Adrenal gland (tissue), 12 donors: Measurements from ENCODE around the gene UNC45A. TPM values are rescaled to one million over a fixed set of nuclear protein-coding genes. Genes with fewer than 3 reads are reported as not detected.

ENCODE experiments used
- DNase-seq, 7 donors: peaks; one replicate each; pipeline ENCODE4 v3.0.0-alpha.2; 2019 to 2020
- H3K27ac ChIP-seq, 5 donors: fragments of 200-600 bp; sonication (generic) in 4 of 5; 1 replicate in 3 of 5; 2 replicates in 2 of 5; pipeline versions ENCODE4 v1.5.1 to v1.8.0; 2016 to 2020; ENCODE audit warnings: mild to moderate bottlenecking in 1 of 5
- H3K27me3 ChIP-seq: fragments of 200-600 bp; 2 replicates; pipeline ENCODE4 v1.8.0; 2021
- H3K36me3 ChIP-seq, 2 donors: fragments of 200-600 bp; replicated peaks in 1 of 2; 1 replicate in 1 of 2; 2 replicates in 1 of 2; pipeline versions ENCODE4 v1.5.1 to v1.8.0; 2018 to 2022
- H3K4me1 ChIP-seq, 2 donors: fragments of 200-600 bp; replicated peaks in 1 of 2; 1 replicate in 1 of 2; 2 replicates in 1 of 2; pipeline versions ENCODE4 v1.5.1 to v1.8.0; 2018 to 2021
- H3K4me3 ChIP-seq, 4 donors: fragments of 200-600 bp; sonication (generic) in 3 of 4; one replicate each; pipeline ENCODE4 v1.5.1; 2016 to 2018
- H3K9me3 ChIP-seq, 3 donors: fragments of 200-600 bp; sonication (generic) in 1 of 3; replicated peaks in 1 of 3; 1 replicate in 2 of 3; 2 replicates in 1 of 3; pipeline versions ENCODE4 v1.5.1 to v1.8.0; 2016 to 2021
- CTCF ChIP-seq, 6 experiments: fragments of 450-650 bp in 4 of 6; fragments of 200-600 bp in 2 of 6; sonication (generic) in 1 of 6; IDR thresholded peaks; 1 replicate in 5 of 6; 2 replicates in 1 of 6; pipeline versions ENCODE4 v1.5.1 to v1.8.0; 2016 to 2021; ENCODE audit warnings: antibody characterized with exemption in 6 of 6, mild to moderate bottlenecking in 2 of 6, moderate library complexity in 1 of 6
- POLR2A ChIP-seq, 2 donors: fragments of 450-650 bp; IDR thresholded peaks; one replicate each; pipeline ENCODE4 v1.6.1; 2017; ENCODE audit warnings: antibody characterized with exemption in 2 of 2, mild to moderate bottlenecking in 2 of 2, moderate library complexity in 1 of 2
- WGBS, 4 donors: extraction: QIAGEN DNeasy Blood & Tissue Kit in 2 of 4; methylation state at CpG; one replicate each; pipeline versions ENCODE4 v1.1.5 to v1.1.7; 2013 to 2017; 5-methylcytosine and 5-hydroxymethylcytosine counted together
- intact Hi-C, 2 donors: fragments of 100-400 bp; cut with DNase I; formaldehyde crosslinking; loops; one replicate each; pipeline versions ENCODE4 v1.14.1 to v1.15.0; 2022 to 2023
- polyA plus RNA-seq, 3 donors: library from polyadenylated mRNA; stranded (reverse); fragments of 200-250 nt in 2 of 3; fragments of 350-450 nt in 1 of 3; fragmentation: Illumina TruSeq in 1 of 3; extraction: RNeasy Lipid Tissue Mini Kit (QIAGEN cat#74804) in 1 of 3; gene quantifications; one replicate each; pipeline ENCODE4 v1.2.3, GENCODE V29; 2013 to 2014
- total RNA-seq, 9 donors: library from RNA; depleted of rRNA in 4 of 9; stranded (reverse); fragments of >200 nt in 4 of 9; fragments of 120-200 nt in 1 of 9; fragmentation: NEBNext Ultra II Directional in 1 of 9; extraction: Animal tissue kit (Norgen Biotek cat#: 25700) in 1 of 9; gene quantifications; one replicate each; pipeline versions ENCODE4 v1.1.0 to v1.2.4, GENCODE V29; 2013 to 2023
- donor health status: healthy with polysubstance abuse.
- donor health status: Bipolar disorder and iron deficiency.
- donor health status: DM: yes; HTN: yes; CAD: no.
- donor health status: DM: no; HTN: no; CAD: no.
- donor health status: DM: no; HTN: no; CAD: no.
- donor health status: DM: yes; HTN: yes; CAD: no.

The UNC45A gene
- total and polyA plus RNA-seq, 12 donors: 28.1 to 114 (median 64.7) TPM

- peaks cover 11 to 17% of the 10 kb centered on the region in 2 donors for H3K4me1 ChIP-seq
- no peak for TF ChIP-seq POLR2A (IDR thresholded peaks at IDR 0.05)
- TF ChIP-seq CTCF (IDR thresholded peaks at IDR 0.05): no peak
- no peaks in the 10 kb centered on the region for H3K9me3 ChIP-seq
- 72 to 78% (median 72%) methylated on average over 7 to 18 of the region's 18 CpGs for WGBS, 4 donors
- no peak for DNase-seq
- intact Hi-C loops: no loop called here
- no peaks in the 10 kb centered on the region for H3K27me3 ChIP-seq
- peaks cover 0 to 41% of the 10 kb centered on the region in 2 donors for H3K36me3 ChIP-seq
- H3K4me3 ChIP-seq: peak overlapping the region in 2 of 4 donors; percentile 10 to 78
- H3K27ac ChIP-seq: peak overlapping the region; percentile 90 to 99 (median 94)
Measured at GRCh38 chr15:90903733-90904536, 31.1 kb upstream of the UNC45A start.

- Histone ChIP-seq H3K4me3 (no peak overlapping the region), H3K9me3 (no peaks in the 10 kb centered on the region), H3K36me3 (peaks cover 0 to 49% of the 10 kb centered on the region in 2 donors), H3K27me3 (no peaks in the 10 kb centered on the region), H3K4me1 (peaks cover 11 to 17% of the 10 kb centered on the region in 2 donors), H3K27ac (no peak overlapping the region)
- no peak for DNase-seq
- 90 to 96% (median 94%) methylated on average over 9 of the region's 9 CpGs for WGBS, 4 donors
- intact Hi-C loops: no loop called here
- TF ChIP-seq POLR2A (IDR thresholded peaks at IDR 0.05): no peak
Measured at GRCh38 chr15:90904746-90905145, 30.3 kb upstream of the UNC45A start.

GRCh38 chr15:90905306-90906180 is 29.5 kb upstream of the UNC45A start:
- H3K27me3 ChIP-seq: no peaks in the 10 kb centered on the region
- TF ChIP-seq POLR2A (IDR thresholded peaks at IDR 0.05): no peak
- no peak for TF ChIP-seq CTCF (IDR thresholded peaks at IDR 0.05)
- H3K4me3 ChIP-seq: no peak overlapping the region
- intact Hi-C loops: no loop called here
- peaks cover 11 to 17% of the 10 kb centered on the region in 2 donors for H3K4me1 ChIP-seq
- WGBS, 4 donors: 92 to 94% (median 93%) methylated on average over 16 to 28 of the region's 28 CpGs
- H3K27ac ChIP-seq: no peak overlapping the region
- H3K9me3 ChIP-seq: no peaks in the 10 kb centered on the region
- H3K36me3 ChIP-seq: peaks cover 0 to 57% of the 10 kb centered on the region in 2 donors
- DNase-seq: no peak

GRCh38 chr15:90906181-90906849 is 28.8 kb upstream of the UNC45A start:
- WGBS, 4 donors: 90 to 96% (median 93%) methylated on average over 6 to 11 of the region's 11 CpGs
- TF ChIP-seq POLR2A (IDR thresholded peaks at IDR 0.05): no peak
- no peak for TF ChIP-seq CTCF (IDR thresholded peaks at IDR 0.05)
- no peaks in the 10 kb centered on the region for H3K27me3 ChIP-seq
- H3K27ac ChIP-seq: no peak overlapping the region
- H3K36me3 ChIP-seq: peaks cover 0 to 65% of the 10 kb centered on the region in 2 donors
- no peaks in the 10 kb centered on the region for H3K9me3 ChIP-seq
- no peak for DNase-seq
- H3K4me1 ChIP-seq: peaks cover 11 to 16% of the 10 kb centered on the region in 2 donors
- H3K4me3 ChIP-seq: no peak overlapping the region
- intact Hi-C loops: no loop called here
